GM12875 (cell line): ENCODE measurements around the gene SLX4.

Experiments
- H3K4me3 ChIP-seq: one replicate; pipeline ENCODE4 v1.5.1; 2011; ENCODE audit warnings: low read depth, low read length, control low read depth
- CTCF ChIP-seq: IDR thresholded peaks from 2 replicates; pipeline ENCODE4 v1.5.1; 2011; ENCODE audit warnings: low read depth, mild to moderate bottlenecking, control low read depth, inconsistent platforms, low read length, moderate library complexity, borderline replicate concordance; ENCODE audit not compliant: insufficient read depth

The SLX4 gene

GRCh38 chr16:3638916-3639644, 27.7 kb upstream of the SLX4 start:
- H3K4me3 ChIP-seq: no peak overlapping the region
- TF ChIP-seq CTCF: no peak

- no peak overlapping the region for H3K4me3 ChIP-seq
- no peak for TF ChIP-seq CTCF
These were observed 26.0 kb upstream of the SLX4 start for GRCh38 chr16:3637371-3637923.

GRCh38 chr16:3625911-3626732, 14.7 kb upstream of the SLX4 start:
- no peak for TF ChIP-seq CTCF
- no peak overlapping the region for H3K4me3 ChIP-seq

DNA sequence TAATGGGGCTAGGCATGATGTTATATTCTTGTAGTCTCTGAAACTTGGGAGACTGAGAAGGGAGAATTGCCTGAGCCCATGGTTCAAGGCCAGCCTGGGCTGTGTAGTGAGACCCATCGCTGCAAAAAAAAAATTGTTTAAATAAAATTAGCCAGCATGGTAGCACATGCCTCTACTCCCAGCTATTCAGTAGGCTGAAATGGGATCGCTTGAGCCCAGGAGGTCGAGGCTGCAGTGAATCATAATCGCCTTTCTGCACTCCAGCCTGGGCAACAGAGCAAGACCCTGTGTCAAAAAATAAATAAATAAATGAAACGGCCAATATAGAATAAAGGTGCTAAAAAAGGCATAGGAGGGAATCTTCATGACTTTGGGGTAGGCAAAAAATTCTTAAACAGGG, 13.9 kb upstream of the SLX4 start:
- no peak for TF ChIP-seq CTCF

DNA sequence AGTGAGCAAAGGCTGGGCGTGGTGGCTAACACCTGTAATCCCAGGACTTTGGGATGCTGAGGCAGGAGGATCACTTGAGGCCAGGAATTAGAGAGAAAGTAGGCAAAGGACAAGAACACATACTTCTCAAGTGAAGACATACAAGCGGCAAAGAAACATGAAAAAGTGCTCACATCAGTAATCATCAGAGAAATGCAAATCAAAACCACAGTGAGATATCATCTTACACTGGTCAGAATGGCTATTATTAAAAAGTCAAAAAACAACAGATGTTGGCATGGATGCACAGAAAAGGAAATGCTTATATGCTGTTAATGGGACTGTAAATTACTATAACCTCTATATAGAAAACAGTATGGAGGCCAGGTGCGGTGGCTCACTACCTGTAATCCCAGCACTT, 12.2 kb upstream of the SLX4 start:
- no peak overlapping the region for H3K4me3 ChIP-seq
- no peak for TF ChIP-seq CTCF

More for the DNA sequence above, 13.9 kb upstream of the SLX4 start:
- H3K4me3 ChIP-seq: no peak overlapping the region

DNA sequence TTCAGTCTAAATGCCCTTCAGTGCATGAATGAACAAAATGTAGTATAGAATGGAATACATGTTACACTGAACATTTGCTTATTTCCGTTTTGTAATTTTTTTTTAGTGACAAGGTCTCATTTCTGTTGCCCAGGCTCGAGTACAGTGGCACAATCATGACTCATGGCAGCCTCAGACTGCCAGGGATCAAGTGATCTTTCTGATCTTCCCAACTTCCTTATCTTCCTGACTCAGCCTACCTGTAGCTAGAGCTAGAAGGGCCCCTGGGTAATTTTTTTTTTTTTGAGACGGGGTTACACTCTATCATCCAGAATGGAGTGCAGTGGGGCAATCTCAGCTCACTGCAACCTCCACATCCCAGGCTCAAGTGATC, 7.3 kb upstream of the SLX4 start:
- H3K4me3 ChIP-seq: no peak overlapping the region
- no peak for TF ChIP-seq CTCF
